AG04449 (cell line): ENCODE results near the gene FGF1.
A peak's percentile ranks its signal among the peaks of the same experiment; 100 is the strongest.

Experiments
- CTCF ChIA-PET: fragments of 350-600 bp; formaldehyde crosslinking; extraction: SDS; loops from one replicate; lab custom pipeline; 2021; ENCODE audit warnings: antibody characterized with exemption; lab: Yijun Ruan, JAX
- POLR2A ChIA-PET: fragments of 400-600, 350-600 bp; formaldehyde crosslinking; extraction: SDS; loops from one replicate; lab custom pipeline; 2020; ENCODE audit warnings: antibody characterized with exemption, inconsistent platforms; lab: Yijun Ruan, JAX
- DNase-seq: peaks from one replicate; pipeline ENCODE4 v3.0.0-alpha.2; 2010; ENCODE audit warnings: low read depth, low spot score
- H3K4me3 ChIP-seq: 2 replicates; pipeline ENCODE4 v1.5.1; 2011; ENCODE audit warnings: low read depth, mild to moderate bottlenecking, control low read depth, low read length
- TF ChIP-seq, protein P1 (sequence below): IDR thresholded peaks from one replicate; pipeline ENCODE4 v1.5.1; 2011; ENCODE audit warnings: mild to moderate bottlenecking, moderate library complexity, low read length, control low read depth, inconsistent platforms; ENCODE audit not compliant: insufficient read depth; ENCODE audit errors: missing control alignments

FGF1 gene

DNA sequence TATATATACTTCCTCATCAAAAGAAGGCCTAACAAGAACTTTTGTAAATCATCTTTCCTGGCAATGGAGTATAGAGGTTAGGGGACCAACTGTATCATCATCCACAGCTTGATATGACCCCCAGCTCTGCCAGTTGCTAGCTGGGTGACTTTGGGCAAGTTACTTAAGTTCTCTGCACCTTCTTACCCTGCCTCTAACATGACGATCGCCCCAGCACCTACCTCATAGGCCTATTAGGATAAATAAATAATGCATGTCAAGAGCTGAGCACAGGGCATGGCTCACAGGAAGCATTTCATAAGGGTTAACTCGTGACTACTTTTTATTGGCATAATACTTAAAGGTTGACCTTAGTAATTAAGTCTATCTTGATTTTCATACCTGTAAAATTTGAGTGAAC is 29.4 kb upstream of the FGF1 start:
- CTCF ChIA-PET: interaction anchor here (0.9 to 30.9 kb wide), 18 partner anchors 8 to 200 kb away, joined by 3 to 2759 read pairs (median 38); partner anchors contain the start of gene ARHGAP26

DNA sequence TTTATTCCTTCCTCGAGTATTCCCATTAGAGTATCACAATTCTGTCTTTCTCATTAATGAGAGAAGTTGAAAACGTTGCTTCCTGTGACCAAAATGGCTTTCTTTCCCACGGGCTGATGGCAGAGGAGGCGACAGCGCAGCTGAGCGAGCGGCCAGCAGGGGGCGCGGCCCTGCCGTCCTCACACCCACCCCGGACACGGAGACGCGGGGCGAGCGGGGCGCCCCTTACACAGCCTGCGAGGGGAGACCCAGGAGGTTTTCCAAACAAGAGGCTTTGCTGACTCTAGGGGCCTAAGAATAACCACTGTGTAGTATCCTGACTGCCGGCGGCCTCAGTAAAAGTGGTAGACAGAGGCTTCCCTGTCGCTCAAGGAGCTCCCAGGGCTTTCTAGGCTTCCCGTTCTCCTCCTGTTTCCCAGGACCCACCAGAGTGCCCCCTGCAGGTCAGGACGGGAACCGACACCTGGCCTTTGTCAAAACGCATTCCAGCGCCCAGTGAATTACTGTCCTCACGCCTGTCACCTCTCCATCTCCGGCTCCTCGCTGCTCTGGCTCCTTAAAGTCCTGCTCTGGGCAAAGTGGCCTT is 27.3 kb upstream of the FGF1 start:
- CTCF ChIA-PET: interaction anchor here (0.5 to 30.9 kb wide), 101 partner anchors 10 to 1480 kb away, joined by 3 to 2759 read pairs (median 5); partner anchors contain the start of gene FGF1
- TF ChIP-seq, protein P1, sequence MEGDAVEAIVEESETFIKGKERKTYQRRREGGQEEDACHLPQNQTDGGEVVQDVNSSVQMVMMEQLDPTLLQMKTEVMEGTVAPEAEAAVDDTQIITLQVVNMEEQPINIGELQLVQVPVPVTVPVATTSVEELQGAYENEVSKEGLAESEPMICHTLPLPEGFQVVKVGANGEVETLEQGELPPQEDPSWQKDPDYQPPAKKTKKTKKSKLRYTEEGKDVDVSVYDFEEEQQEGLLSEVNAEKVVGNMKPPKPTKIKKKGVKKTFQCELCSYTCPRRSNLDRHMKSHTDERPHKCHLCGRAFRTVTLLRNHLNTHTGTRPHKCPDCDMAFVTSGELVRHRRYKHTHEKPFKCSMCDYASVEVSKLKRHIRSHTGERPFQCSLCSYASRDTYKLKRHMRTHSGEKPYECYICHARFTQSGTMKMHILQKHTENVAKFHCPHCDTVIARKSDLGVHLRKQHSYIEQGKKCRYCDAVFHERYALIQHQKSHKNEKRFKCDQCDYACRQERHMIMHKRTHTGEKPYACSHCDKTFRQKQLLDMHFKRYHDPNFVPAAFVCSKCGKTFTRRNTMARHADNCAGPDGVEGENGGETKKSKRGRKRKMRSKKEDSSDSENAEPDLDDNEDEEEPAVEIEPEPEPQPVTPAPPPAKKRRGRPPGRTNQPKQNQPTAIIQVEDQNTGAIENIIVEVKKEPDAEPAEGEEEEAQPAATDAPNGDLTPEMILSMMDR: peak; percentile 98
- POLR2A ChIA-PET: interaction anchor here (0.6 kb wide), 1 partner anchor 176 kb away, joined by 4 read pairs; no protein-coding TSS in a partner anchor
- H3K4me3 ChIP-seq: peak overlapping the region; percentile 75
- DNase-seq: no peak

More for the DNA sequence above, 29.4 kb upstream of the FGF1 start:
- POLR2A ChIA-PET: no interaction called here
- DNase-seq: no peak
- TF ChIP-seq, protein P1: no peak
- H3K4me3 ChIP-seq: no peak overlapping the region

DNA sequence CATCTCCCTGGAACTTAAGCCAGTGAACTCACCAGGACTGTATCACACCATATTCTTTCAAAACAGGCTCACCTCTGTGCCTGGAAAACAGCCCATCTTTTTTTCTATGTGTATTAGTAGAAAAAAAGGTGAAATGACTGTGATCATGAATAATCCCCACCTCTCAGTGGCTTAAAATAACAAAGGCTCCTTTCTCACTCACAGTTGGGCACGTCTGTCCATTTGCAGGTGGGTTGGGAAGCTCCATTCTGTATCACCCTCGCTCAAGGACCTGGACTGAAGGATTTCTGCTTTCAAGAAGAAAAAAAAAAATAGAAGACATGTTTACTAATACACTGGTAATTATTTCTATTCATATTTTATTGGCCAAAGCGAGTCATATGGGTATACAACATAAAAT is 17.3 kb upstream of the FGF1 start:
- DNase-seq: no peak
- no peak overlapping the region for H3K4me3 ChIP-seq
- TF ChIP-seq, protein P1: no peak
- ChIA-PET CTCF (interaction anchor here (0.6 to 30.9 kb wide), 10 partner anchors 11 to 177 kb away, joined by 3 to 2759 read pairs (median 51); no protein-coding TSS in a partner anchor), POLR2A (no interaction called here)

DNA sequence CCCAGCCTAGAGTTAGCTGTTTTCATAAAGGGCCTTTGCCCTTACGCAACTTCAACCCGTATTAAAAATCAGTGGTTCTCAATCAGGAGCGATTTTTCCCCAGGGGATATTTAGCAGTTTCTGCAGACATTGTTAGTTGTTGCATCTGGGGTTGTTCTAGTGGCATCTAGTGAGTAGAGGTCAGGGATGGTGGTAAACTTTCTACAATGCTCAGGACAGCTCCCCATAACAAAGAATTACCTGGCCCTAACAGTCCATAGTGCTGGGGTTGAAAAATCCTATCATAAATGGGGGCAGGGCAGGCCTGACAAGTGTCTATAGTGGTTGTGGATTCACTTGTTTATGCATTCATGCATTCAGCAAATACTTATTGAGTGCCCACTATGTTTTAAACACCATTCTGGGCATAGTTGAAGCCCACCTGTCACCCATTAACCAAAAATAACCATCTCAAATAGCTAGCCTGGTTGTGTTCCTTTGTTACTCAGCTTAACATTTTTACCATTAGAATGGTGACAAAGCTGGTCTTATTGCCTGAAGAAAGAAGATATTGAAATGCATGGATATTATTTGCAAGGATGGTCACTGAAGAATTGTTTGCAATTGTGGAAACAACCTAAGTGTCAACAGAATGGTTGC is 15.9 kb upstream of the FGF1 start:
- POLR2A ChIA-PET: no interaction called here
- TF ChIP-seq, protein P1: no peak
- no peak for DNase-seq
- no peak overlapping the region for H3K4me3 ChIP-seq
- CTCF ChIA-PET: interaction anchor here (0.7 to 30.9 kb wide), 11 partner anchors 10 to 556 kb away, joined by 3 to 2759 read pairs (median 13); no protein-coding TSS in a partner anchor

DNA sequence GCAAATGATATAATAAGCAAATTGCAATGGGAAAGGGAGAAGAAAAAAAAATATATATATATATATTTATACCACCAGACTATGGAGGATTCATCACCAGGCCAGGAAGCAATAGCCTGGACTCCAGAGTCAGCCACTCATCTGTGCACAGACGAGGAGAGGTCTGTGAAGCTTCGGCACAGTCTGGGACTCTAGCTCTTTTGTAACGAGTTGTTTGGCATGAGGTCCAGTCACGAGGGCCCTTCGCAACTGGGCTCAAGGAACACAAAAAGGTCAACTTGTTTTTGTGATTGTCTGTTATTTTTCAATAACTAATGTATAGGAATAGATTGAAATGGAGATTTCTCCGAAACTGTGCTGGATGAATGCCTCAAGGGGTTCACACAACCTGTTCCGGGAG is 14.7 kb upstream of the FGF1 start:
- ChIA-PET POLR2A (no interaction called here), CTCF (interaction anchor here (0.8 to 30.9 kb wide), 13 partner anchors 9 to 555 kb away, joined by 3 to 2759 read pairs (median 64); partner anchors contain the start of gene FGF1)
- H3K4me3 ChIP-seq: no peak overlapping the region
- TF ChIP-seq, protein P1: no peak
- no peak for DNase-seq
